GM12872 (cell line): ENCODE results near the gene PDE6B.

ENCODE experiments used
- TF ChIP-seq, protein P1 (sequence below): IDR thresholded peaks from 3 replicates; pipeline ENCODE4 v1.5.1; 2011; ENCODE audit warnings: low read depth, mild to moderate bottlenecking, low read length, moderate library complexity; ENCODE audit not compliant: insufficient read depth

The PDE6B gene

GRCh38 chr4:622071-622995 lies 3.0 kb upstream of the PDE6B start:
- TF ChIP-seq, protein P1, sequence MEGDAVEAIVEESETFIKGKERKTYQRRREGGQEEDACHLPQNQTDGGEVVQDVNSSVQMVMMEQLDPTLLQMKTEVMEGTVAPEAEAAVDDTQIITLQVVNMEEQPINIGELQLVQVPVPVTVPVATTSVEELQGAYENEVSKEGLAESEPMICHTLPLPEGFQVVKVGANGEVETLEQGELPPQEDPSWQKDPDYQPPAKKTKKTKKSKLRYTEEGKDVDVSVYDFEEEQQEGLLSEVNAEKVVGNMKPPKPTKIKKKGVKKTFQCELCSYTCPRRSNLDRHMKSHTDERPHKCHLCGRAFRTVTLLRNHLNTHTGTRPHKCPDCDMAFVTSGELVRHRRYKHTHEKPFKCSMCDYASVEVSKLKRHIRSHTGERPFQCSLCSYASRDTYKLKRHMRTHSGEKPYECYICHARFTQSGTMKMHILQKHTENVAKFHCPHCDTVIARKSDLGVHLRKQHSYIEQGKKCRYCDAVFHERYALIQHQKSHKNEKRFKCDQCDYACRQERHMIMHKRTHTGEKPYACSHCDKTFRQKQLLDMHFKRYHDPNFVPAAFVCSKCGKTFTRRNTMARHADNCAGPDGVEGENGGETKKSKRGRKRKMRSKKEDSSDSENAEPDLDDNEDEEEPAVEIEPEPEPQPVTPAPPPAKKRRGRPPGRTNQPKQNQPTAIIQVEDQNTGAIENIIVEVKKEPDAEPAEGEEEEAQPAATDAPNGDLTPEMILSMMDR, result no peak

GRCh38 chr4:622996-623913 lies 2.1 kb upstream of the PDE6B start:
- TF ChIP-seq, protein P1, result no peak

GRCh38 chr4:623914-624566 lies 1.3 kb upstream of the PDE6B start:
- TF ChIP-seq, protein P1, result no peak

DNA sequence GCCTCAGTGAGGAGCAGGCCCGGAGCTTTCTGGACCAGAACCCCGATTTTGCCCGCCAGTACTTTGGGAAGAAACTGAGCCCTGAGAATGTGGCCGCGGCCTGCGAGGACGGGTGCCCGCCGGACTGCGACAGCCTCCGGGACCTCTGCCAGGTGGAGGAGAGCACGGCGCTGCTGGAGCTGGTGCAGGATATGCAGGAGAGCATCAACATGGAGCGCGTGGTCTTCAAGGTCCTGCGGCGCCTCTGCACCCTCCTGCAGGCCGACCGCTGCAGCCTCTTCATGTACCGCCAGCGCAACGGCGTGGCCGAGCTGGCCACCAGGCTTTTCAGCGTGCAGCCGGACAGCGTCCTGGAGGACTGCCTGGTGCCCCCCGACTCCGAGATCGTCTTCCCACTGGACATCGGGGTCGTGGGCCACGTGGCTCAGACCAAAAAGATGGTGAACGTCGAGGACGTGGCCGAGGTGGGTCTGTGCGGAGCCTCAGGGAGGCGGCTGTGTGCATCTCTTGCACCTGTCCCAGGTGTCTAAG lies 323 bp downstream of the PDE6B start:
- TF ChIP-seq, protein P1, result no peak

- TF ChIP-seq, protein P1, result no peak
Measured at GRCh38 chr4:626201-627091, 1.1 kb downstream of the PDE6B start.

GRCh38 chr4:627347-628125 lies 2.2 kb downstream of the PDE6B start:
- TF ChIP-seq, protein P1, result no peak
